HUDEP-2 (cell line): Measurements from ENCODE around the gene TRIM74.
"Not testable (repeated sequence)": the region's sequence is repeated elsewhere in the genome, so short reads cannot be mapped to it uniquely, and the experiment has no call there.

Source experiments
- DNase-seq, 76 experiments: peaks; one replicate each; lab custom pipeline; 2025; ENCODE audit not compliant: unreplicated experiment in 76 of 76; lab: John Stamatoyannopoulos, UW

The TRIM74 gene

DNA sequence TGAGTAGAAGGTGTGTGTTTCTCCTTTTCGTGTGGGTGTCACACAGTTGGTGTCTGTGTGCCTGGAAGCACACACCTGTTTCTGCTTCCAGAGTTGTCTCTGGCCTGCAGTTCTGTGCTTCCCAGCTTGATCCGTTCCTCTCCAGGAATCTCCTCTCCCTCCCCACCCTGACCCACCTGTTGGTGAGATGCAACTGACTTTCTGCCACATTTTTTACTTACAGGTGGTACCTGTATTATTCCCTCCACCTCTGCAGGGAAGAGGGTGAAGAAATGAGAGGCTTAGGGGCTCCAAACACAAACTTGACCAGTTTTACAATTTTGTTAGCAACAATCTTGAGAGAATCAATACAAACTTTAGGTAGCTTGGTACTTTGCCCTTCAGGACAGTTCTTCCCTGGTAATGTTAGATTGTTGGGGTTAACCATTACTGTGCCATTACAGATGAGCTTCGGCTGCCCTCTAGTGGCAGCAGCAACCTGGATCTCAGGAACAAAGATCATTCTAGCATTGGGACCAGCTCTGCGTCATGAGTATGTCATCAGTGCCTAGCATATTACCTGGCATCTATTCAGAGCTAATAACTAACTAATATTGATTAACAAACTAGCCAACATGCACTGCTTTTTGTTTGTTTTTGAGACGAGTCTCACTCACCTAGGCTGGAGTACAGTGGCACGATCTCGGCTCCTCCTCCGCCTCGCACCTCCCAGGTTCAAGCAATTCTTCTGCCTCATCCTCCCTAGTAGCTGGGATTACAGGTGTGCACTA is 54.3 kb downstream of the TRIM74 start:
- DNase-seq = peak in 52 of 76 experiments; percentile 0 to 58 (median 22)

DNA sequence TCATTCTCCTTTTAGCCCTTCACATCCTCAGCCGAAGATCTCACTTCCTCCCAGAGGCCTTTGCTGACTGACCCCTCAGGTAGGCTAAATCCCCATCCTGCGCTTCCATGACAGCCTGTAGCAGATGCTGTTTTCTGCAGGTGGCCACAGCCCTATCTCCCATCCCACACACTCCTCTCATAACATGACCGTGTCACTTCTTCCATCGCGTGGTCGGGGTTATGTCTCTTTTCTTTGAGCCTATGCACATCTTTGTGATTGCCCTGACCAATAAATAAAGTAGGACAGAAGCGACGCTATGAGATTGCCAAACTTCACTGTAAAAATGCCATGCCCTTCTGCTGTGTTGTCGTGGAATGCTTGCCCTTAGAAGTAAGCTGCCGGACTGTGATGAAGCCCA is 55.5 kb downstream of the TRIM74 start:
- not testable (repeated sequence) for DNase-seq

GRCh38 chr7:72911395-72911794 is 57.9 kb downstream of the TRIM74 start:
- DNase-seq = not testable (repeated sequence)
